ENCODE measurements around the gene CNGA1.

Gene CNGA1

DNA sequence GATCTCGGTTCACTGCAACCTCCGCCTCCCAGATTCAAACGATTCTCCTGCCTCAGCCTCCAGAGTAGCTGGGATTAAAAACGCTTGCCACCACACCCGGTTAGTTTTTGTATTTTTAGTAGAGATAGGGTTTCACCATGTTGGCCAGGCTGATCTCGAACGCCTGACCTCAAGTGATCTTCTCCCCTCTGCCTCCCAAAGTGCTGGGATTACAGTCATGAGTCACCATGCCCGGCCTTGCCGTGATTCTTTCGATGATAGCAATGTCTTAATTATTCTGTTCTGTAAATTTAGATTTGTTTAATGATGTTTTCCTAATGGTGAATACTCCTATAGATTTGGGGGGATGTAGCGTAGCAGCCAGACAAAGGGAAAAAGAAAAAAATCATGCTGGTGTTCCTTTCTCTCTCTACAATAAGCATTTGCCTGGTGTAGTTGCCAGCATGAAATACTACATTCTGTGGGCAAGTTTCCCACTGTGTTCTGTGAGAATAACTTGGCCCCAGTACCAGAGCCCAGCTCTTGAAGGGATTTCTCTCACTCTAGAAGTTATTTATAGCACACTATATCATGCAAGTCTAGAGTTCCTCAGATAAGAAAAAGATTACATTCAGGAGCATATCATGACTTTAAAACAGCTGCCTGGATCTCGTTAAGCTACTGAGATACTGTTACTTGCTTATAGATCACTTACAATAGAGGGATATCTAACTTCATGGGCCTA is 15.5 kb upstream of the CNGA1 start:
- no peak overlapping the region for H2BK120ac ChIP-seq (ENCODE audit: insufficient read depth, low read length, poor library complexity)

DNA sequence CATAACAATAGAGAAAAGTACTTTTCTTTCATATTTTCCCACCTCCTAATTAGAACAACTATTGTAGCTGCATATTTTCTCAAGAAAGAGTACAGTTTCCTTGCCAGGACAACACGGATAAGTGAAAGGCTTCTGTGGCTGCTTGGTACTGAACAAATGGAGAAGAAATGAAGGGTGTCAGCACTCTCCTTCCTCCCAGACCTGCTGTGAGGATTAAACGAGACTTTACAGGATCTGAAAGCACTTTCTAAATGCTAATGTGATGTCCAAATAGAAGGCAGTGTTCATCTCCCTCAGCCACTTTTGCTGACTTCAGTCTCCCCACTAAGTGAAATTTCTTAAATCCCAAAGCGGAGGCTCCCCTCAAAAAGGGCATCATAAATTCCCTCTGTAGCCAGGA is 14.0 kb upstream of the CNGA1 start:
- Histone ChIP-seq H3K4me3 (ENCODE audit: low read depth, low read length) (no peak overlapping the region), H4K8ac (ENCODE audit: low read depth, low read length) (no peak overlapping the region), H3K4ac (ENCODE audit: low read depth, low read length) (no peak overlapping the region), H2BK5ac (ENCODE audit: low read depth, low read length, poor library complexity) (no peak overlapping the region), H3K23ac (ENCODE audit: low read length) (no peak overlapping the region), H2BK12ac (ENCODE audit: low read length) (no peak overlapping the region), H3K18ac (ENCODE audit: low read length) (no peak overlapping the region), H2BK120ac (ENCODE audit: insufficient read depth, low read length, poor library complexity) (no peak overlapping the region), H3K36me3 (ENCODE audit: control insufficient read depth in 1 of 2, insufficient read depth in 2 of 2, low read length in 2 of 2) (no peaks in the 10 kb centered on the region), H3K79me2 (ENCODE audit: control insufficient read depth, insufficient read depth, low read length, poor library complexity) (no peaks in the 10 kb centered on the region), H3K14ac (ENCODE audit: low read length) (no peak overlapping the region), H4K12ac (ENCODE audit: low read depth, low read length) (no peak overlapping the region), H3K9ac (ENCODE audit: low read length) (no peak overlapping the region), H3K4me2 (ENCODE audit: low read length) (no peak overlapping the region), H3K9me3 (ENCODE audit: insufficient read depth, low read depth, low read length) (no peaks in the 10 kb centered on the region), H2AK5ac (ENCODE audit: low read length) (no peak overlapping the region), H3K27me3 (ENCODE audit: insufficient read depth, low read length) (no peaks in the 10 kb centered on the region), H3K79me1 (ENCODE audit: low read length) (no peaks in the 10 kb centered on the region), H3K27ac (ENCODE audit: low read depth, low read length) (no peak overlapping the region), H2AFZ (ENCODE audit: insufficient read depth, low read length, poor library complexity) (no peak overlapping the region), H3K4me1 (ENCODE audit: control insufficient read depth in 1 of 2, insufficient read depth in 2 of 2, low read length in 2 of 2) (no peaks in the 10 kb centered on the region), H4K91ac (ENCODE audit: low read depth, low read length) (no peak overlapping the region)
- no peak for DNase-seq
- WGBS (ENCODE audit: extremely low coverage, insufficient coverage, insufficient read length) = no CpG with 5 or more reads among the region's 3 CpGs

More for the DNA sequence above, 15.5 kb upstream of the CNGA1 start:
- WGBS (ENCODE audit: extremely low coverage, insufficient coverage, insufficient read length) = no CpG with 5 or more reads among the region's 12 CpGs
- Histone ChIP-seq H2AK5ac (ENCODE audit: low read length) (no peak overlapping the region), H3K4me1 (ENCODE audit: control insufficient read depth in 1 of 2, insufficient read depth in 2 of 2, low read length in 2 of 2) (no peaks in the 10 kb centered on the region), H2BK12ac (ENCODE audit: low read length) (no peak overlapping the region), H3K27ac (ENCODE audit: low read depth, low read length) (no peak overlapping the region), H3K36me3 (ENCODE audit: control insufficient read depth in 1 of 2, insufficient read depth in 2 of 2, low read length in 2 of 2) (no peaks in the 10 kb centered on the region), H3K79me2 (ENCODE audit: control insufficient read depth, insufficient read depth, low read length, poor library complexity) (no peaks in the 10 kb centered on the region), H3K9ac (ENCODE audit: low read length) (no peak overlapping the region), H2BK5ac (ENCODE audit: low read depth, low read length, poor library complexity) (no peak overlapping the region), H3K27me3 (ENCODE audit: insufficient read depth, low read length) (no peaks in the 10 kb centered on the region), H3K23ac (ENCODE audit: low read length) (no peak overlapping the region), H2AFZ (ENCODE audit: insufficient read depth, low read length, poor library complexity) (no peak overlapping the region), H3K4ac (ENCODE audit: low read depth, low read length) (no peak overlapping the region), H4K12ac (ENCODE audit: low read depth, low read length) (no peak overlapping the region), H3K14ac (ENCODE audit: low read length) (no peak overlapping the region), H3K4me2 (ENCODE audit: low read length) (no peak overlapping the region), H4K8ac (ENCODE audit: low read depth, low read length) (no peak overlapping the region), H3K79me1 (ENCODE audit: low read length) (no peaks in the 10 kb centered on the region), H4K91ac (ENCODE audit: low read depth, low read length) (no peak overlapping the region), H3K18ac (ENCODE audit: low read length) (no peak overlapping the region), H3K9me3 (ENCODE audit: insufficient read depth, low read depth, low read length) (no peaks in the 10 kb centered on the region), H3K4me3 (ENCODE audit: low read depth, low read length) (no peak overlapping the region)
- no peak for DNase-seq

DNA sequence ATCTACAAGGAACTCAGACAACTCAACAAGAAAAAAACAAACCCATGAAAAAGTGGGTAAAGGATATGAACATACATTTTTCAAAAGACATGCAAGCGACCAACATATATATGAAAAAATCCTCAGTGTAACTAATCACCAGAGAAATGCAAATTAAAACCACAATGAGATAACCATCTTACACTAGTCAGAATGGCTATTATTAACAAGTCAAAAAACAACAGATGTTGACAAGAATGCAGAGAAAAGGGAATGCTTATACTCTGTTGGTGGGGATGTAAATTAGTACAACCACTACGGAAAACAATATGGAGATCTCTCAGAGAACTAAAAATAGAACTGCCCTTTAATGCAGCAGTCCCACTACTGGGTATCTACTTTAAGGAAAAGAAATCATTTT is 12.2 kb upstream of the CNGA1 start:
- Histone ChIP-seq H2AK5ac (ENCODE audit: low read length) (no peak overlapping the region), H4K91ac (ENCODE audit: low read depth, low read length) (no peak overlapping the region), H3K9me3 (ENCODE audit: insufficient read depth, low read depth, low read length) (peaks cover 1% of the 10 kb centered on the region), H3K4me1 (ENCODE audit: control insufficient read depth in 1 of 2, insufficient read depth in 2 of 2, low read length in 2 of 2) (peaks cover 0 to 2% of the 10 kb centered on the region in 2 experiments), H3K36me3 (ENCODE audit: control insufficient read depth in 1 of 2, insufficient read depth in 2 of 2, low read length in 2 of 2) (no peaks in the 10 kb centered on the region), H2BK5ac (ENCODE audit: low read depth, low read length, poor library complexity) (no peak overlapping the region), H3K18ac (ENCODE audit: low read length) (no peak overlapping the region), H3K27me3 (ENCODE audit: insufficient read depth, low read length) (no peaks in the 10 kb centered on the region), H3K23ac (ENCODE audit: low read length) (no peak overlapping the region), H3K4ac (ENCODE audit: low read depth, low read length) (no peak overlapping the region), H2BK120ac (ENCODE audit: insufficient read depth, low read length, poor library complexity) (no peak overlapping the region), H2BK12ac (ENCODE audit: low read length) (no peak overlapping the region), H4K12ac (ENCODE audit: low read depth, low read length) (no peak overlapping the region), H3K9ac (ENCODE audit: low read length) (no peak overlapping the region), H3K79me2 (ENCODE audit: control insufficient read depth, insufficient read depth, low read length, poor library complexity) (no peaks in the 10 kb centered on the region), H3K79me1 (ENCODE audit: low read length) (no peaks in the 10 kb centered on the region), H3K14ac (ENCODE audit: low read length) (no peak overlapping the region), H4K8ac (ENCODE audit: low read depth, low read length) (no peak overlapping the region), H3K27ac (ENCODE audit: low read depth, low read length) (no peak overlapping the region), H2AFZ (ENCODE audit: insufficient read depth, low read length, poor library complexity) (no peak overlapping the region), H3K4me3 (ENCODE audit: low read depth, low read length) (no peak overlapping the region), H3K4me2 (ENCODE audit: low read length) (no peak overlapping the region)
- no CpG with 5 or more reads among the region's 2 CpGs for WGBS (ENCODE audit: extremely low coverage, insufficient coverage, insufficient read length)
- DNase-seq = no peak

DNA sequence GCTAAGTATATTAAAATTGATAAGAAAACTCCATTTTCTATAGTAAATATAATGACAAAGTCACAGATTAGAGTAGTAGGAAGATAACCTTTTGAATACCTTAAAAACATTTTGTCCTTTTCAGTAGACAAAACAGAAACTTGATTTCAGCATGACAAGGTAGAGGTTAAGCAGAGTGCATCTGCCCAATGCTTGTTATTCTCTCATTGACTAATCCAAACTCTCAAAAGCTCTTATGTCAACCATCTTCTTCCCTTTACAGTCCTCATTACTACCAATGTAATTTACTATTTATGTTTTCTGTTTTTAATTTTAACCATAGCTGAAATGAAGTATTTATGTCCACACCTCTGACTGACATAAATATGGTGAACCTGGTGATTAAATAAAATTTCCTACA is 11.2 kb upstream of the CNGA1 start:
- H3K36me3 ChIP-seq (ENCODE audit: control insufficient read depth in 1 of 2, insufficient read depth in 2 of 2, low read length in 2 of 2) = no peaks in the 10 kb centered on the region
- H3K27me3 ChIP-seq (ENCODE audit: insufficient read depth, low read length) = no peaks in the 10 kb centered on the region
- no peak overlapping the region for H3K27ac ChIP-seq (ENCODE audit: low read depth, low read length)
- no peak overlapping the region for H3K4ac ChIP-seq (ENCODE audit: low read depth, low read length)
- peaks cover 0 to 2% of the 10 kb centered on the region in 2 experiments for H3K4me1 ChIP-seq (ENCODE audit: control insufficient read depth in 1 of 2, insufficient read depth in 2 of 2, low read length in 2 of 2)
- H3K79me2 ChIP-seq (ENCODE audit: control insufficient read depth, insufficient read depth, low read length, poor library complexity) = no peaks in the 10 kb centered on the region
- no peak overlapping the region for H2BK12ac ChIP-seq (ENCODE audit: low read length)
- no peaks in the 10 kb centered on the region for H3K79me1 ChIP-seq (ENCODE audit: low read length)
- no peak overlapping the region for H2AK5ac ChIP-seq (ENCODE audit: low read length)
- DNase-seq = no peak
- no peak overlapping the region for H4K8ac ChIP-seq (ENCODE audit: low read depth, low read length)
- no peak overlapping the region for H3K4me3 ChIP-seq (ENCODE audit: low read depth, low read length)
- H4K91ac ChIP-seq (ENCODE audit: low read depth, low read length) = no peak overlapping the region
- no peak overlapping the region for H3K9ac ChIP-seq (ENCODE audit: low read length)
- no peak overlapping the region for H3K14ac ChIP-seq (ENCODE audit: low read length)
- peaks cover 1% of the 10 kb centered on the region for H3K9me3 ChIP-seq (ENCODE audit: insufficient read depth, low read depth, low read length)
- H4K12ac ChIP-seq (ENCODE audit: low read depth, low read length) = no peak overlapping the region
- no peak overlapping the region for H2AFZ ChIP-seq (ENCODE audit: insufficient read depth, low read length, poor library complexity)
- H3K4me2 ChIP-seq (ENCODE audit: low read length) = no peak overlapping the region
- H2BK120ac ChIP-seq (ENCODE audit: insufficient read depth, low read length, poor library complexity) = no peak overlapping the region
- no peak overlapping the region for H3K23ac ChIP-seq (ENCODE audit: low read length)
- H3K18ac ChIP-seq (ENCODE audit: low read length) = no peak overlapping the region
- H2BK5ac ChIP-seq (ENCODE audit: low read depth, low read length, poor library complexity) = no peak overlapping the region

Measured in trophoblast cell (in vitro differentiated cells and primary cell).